Gastroesophageal sphincter (tissue), 4 donors: Measurements from ENCODE around the gene GPR22. TPM values are rescaled to one million over a fixed set of nuclear protein-coding genes. Genes with fewer than 3 reads are reported as not detected.

Source experiments
- ATAC-seq: fragments of 150-250 bp; one replicate; pipeline ENCODE4 v1.9.1; 2016; ENCODE audit warnings: mild to moderate bottlenecking, moderate library complexity
- H3K27ac ChIP-seq, 4 donors: fragments of 200-600 bp; sonication (generic) in 3 of 4; 1 replicate in 3 of 4; 2 replicates in 1 of 4; pipeline ENCODE4 v1.5.1; 2016 to 2019
- H3K27me3 ChIP-seq: fragments of 200-600 bp; sonication (generic); one replicate; pipeline ENCODE4 v1.5.1; 2019
- H3K36me3 ChIP-seq, 2 donors: fragments of 200-600 bp; sonication (generic); one replicate each; pipeline ENCODE4 v1.5.1; 2019; ENCODE audit warnings: control low read depth in 1 of 2
- H3K4me1 ChIP-seq, 3 donors: fragments of 200-600 bp; sonication (generic); 1 replicate in 2 of 3; 2 replicates in 1 of 3; pipeline ENCODE4 v1.5.1; 2016 to 2019; ENCODE audit warnings: control low read depth in 2 of 3
- H3K4me3 ChIP-seq, 2 donors: fragments of 200-600 bp; sonication (generic); one replicate each; pipeline ENCODE4 v1.5.1; 2019; ENCODE audit warnings: mild to moderate bottlenecking in 1 of 2, moderate library complexity in 1 of 2
- H3K9me3 ChIP-seq, 3 donors: fragments of 200-600 bp; sonication (generic); one replicate each; pipeline ENCODE4 v1.5.1; 2017 to 2019; ENCODE audit warnings: control low read depth in 2 of 3
- CTCF ChIP-seq, 4 experiments: fragments of 200-600 bp in 2 of 4; fragments of 450-650 bp in 2 of 4; sonication (generic) in 1 of 4; IDR thresholded peaks; one replicate each; pipeline ENCODE4 v1.5.1; 2017 to 2019; ENCODE audit warnings: antibody characterized with exemption in 4 of 4, mild to moderate bottlenecking in 2 of 4, moderate library complexity in 2 of 4
- EP300 ChIP-seq: sonication (generic); formaldehyde crosslinking; IDR thresholded peaks from one replicate; pipeline ENCODE4 v1.6.1; 2017; ENCODE audit warnings: antibody characterized with exemption, mild to moderate bottlenecking
- POLR2A ChIP-seq, 2 donors: fragments of 450-650 bp; IDR thresholded peaks; one replicate each; pipeline ENCODE4 v1.6.1; 2017; ENCODE audit warnings: antibody characterized with exemption in 2 of 2, mild to moderate bottlenecking in 2 of 2, moderate library complexity in 1 of 2
- POLR2AphosphoS5 ChIP-seq: sonication (generic); formaldehyde crosslinking; IDR thresholded peaks from one replicate; pipeline ENCODE4 v1.6.1; 2017; ENCODE audit warnings: antibody characterized with exemption
- WGBS, 2 donors: methylation state at CpG; one replicate each; pipeline ENCODE4 v1.1.5; 2018; ENCODE audit warnings: low coverage in 1 of 2; 5-methylcytosine and 5-hydroxymethylcytosine counted together
- total RNA-seq, 4 donors: library from RNA; depleted of rRNA; stranded (reverse); fragments of >200 nt; gene quantifications; one replicate each; pipeline ENCODE4 v1.1.0, GENCODE V29; 2016

The GPR22 gene
- total RNA-seq, 4 donors from 2014 or later = not detected

- H3K9me3 ChIP-seq = peaks cover 0 to 5% (median 0%) of the 10 kb centered on the region in 3 donors
- ATAC-seq = no peak
- no peaks in the 10 kb centered on the region for H3K27me3 ChIP-seq
- no peaks in the 10 kb centered on the region for H3K36me3 ChIP-seq
- 89 to 100% methylated on average over 1 of the region's 1 CpG for WGBS, 2 donors
- no peak overlapping the region for H3K27ac ChIP-seq
- H3K4me1 ChIP-seq = no peaks in the 10 kb centered on the region
- no peak overlapping the region for H3K4me3 ChIP-seq
- TF ChIP-seq POLR2A (IDR thresholded peaks at IDR 0.05) = no peak
- TF ChIP-seq CTCF (IDR thresholded peaks at IDR 0.05) = no peak
- no peak for TF ChIP-seq POLR2AphosphoS5
- no peak for TF ChIP-seq EP300
These were observed 34.1 kb upstream of the GPR22 start for GRCh38 chr7:107435749-107436148.

GRCh38 chr7:107439025-107439424, 30.8 kb upstream of the GPR22 start:
- Histone ChIP-seq H3K27ac (no peak overlapping the region), H3K4me3 (no peak overlapping the region), H3K36me3 (no peaks in the 10 kb centered on the region), H3K27me3 (no peaks in the 10 kb centered on the region), H3K9me3 (no peaks in the 10 kb centered on the region), H3K4me1 (no peaks in the 10 kb centered on the region)
- no peak for ATAC-seq
- TF ChIP-seq POLR2A (IDR thresholded peaks at IDR 0.05) (no peak), EP300 (no peak), POLR2AphosphoS5 (no peak), CTCF (IDR thresholded peaks at IDR 0.05) (no peak)
- WGBS, 2 donors = 90 to 97% methylated on average over 5 of the region's 5 CpGs

DNA sequence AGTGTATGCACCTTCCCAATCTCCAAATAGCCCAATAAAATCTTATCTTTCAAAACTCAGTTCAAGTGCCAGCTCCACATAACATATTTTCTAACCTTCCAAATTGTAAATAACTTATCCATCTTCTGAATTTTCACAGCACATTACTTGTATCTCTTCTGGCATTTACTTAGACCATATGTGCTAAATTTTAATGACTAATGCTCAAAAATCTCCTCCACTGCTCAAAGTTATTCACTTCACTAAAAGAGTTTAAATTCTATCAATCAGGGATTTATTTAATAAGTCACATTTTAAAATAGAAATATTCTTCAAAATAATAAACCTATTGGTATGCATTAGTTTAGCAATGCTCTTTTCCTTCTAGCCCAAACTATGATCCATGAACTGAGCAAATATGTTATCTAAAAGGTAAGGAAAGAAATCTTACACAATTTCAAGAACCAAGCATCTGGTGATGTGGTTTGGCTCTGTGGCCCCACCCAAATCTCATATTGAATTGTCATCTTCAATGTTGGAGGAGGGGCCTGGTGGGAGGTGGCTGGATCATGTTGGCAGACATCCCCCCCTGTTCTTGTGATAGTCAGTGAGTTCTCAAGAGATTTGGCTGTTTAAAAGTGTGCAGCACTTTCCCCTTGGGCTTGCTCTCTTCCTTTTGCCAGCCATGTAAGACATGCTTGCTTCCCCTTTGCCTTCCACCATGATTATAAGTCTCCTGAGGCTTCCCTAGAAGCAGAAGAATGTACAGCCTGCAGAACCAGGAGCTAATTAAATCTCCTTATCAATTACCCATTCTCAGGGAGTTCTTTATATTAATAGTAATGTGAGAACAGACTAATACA, 28.1 kb upstream of the GPR22 start:
- TF ChIP-seq CTCF (IDR thresholded peaks at IDR 0.05) (no peak), POLR2A (IDR thresholded peaks at IDR 0.05) (no peak), EP300 (no peak), POLR2AphosphoS5 (no peak)
- H3K9me3 ChIP-seq = no peaks in the 10 kb centered on the region

DNA sequence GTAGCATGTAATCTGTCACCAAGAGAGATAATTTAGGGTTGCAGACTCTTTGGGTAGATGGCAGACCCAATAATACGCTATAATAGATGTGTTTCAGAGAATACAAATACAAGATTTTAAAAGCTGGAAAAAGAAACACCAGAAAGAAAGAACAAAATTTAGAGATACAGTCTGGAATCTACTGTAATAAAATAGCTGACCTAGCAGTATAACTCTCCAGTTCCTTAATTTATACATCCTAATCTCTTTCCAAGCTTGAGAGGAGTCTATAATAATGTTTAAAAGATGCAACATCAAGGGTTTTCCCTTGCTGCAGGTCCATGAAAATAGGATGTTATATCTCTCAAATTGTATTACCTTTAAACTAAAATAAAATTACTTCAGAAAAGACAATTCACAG, 27.2 kb upstream of the GPR22 start:
- TF ChIP-seq CTCF (IDR thresholded peaks at IDR 0.05) = no peak
- no peak for TF ChIP-seq POLR2AphosphoS5
- TF ChIP-seq POLR2A (IDR thresholded peaks at IDR 0.05) = no peak
- TF ChIP-seq EP300 = no peak
- no peak overlapping the region for H3K27ac ChIP-seq
- H3K9me3 ChIP-seq = no peaks in the 10 kb centered on the region
- H3K36me3 ChIP-seq = no peaks in the 10 kb centered on the region
- H3K27me3 ChIP-seq = no peaks in the 10 kb centered on the region
- H3K4me1 ChIP-seq = no peaks in the 10 kb centered on the region
- whole genome bisulfite sequencing, 2 donors = 100% methylated on average over 1 of the region's 1 CpG
- ATAC-seq = no peak
- no peak overlapping the region for H3K4me3 ChIP-seq

More for the DNA sequence above, 28.1 kb upstream of the GPR22 start:
- no peak for ATAC-seq
- Histone ChIP-seq H3K27ac (no peak overlapping the region), H3K27me3 (no peaks in the 10 kb centered on the region), H3K4me1 (no peaks in the 10 kb centered on the region), H3K4me3 (no peak overlapping the region), H3K36me3 (no peaks in the 10 kb centered on the region)

DNA sequence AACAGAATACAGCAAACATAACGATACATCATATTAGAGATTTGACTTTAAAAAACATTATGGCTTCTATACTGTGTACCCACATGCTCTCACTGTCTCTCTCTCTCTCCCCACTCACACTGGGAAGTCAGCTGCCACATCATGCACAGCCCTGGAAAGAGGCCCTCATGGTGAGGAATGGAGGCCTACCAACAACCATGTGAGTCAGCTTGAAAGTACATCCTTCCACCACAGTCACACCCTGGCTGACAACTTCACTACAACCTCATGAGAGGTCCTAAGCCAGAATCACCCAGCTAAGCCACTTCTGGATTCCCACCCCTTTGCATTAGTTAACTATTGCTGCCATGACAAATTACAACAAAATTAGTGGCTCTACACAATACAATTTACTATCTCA, 23.3 kb upstream of the GPR22 start:
- H3K4me1 ChIP-seq = no peaks in the 10 kb centered on the region
- no peak overlapping the region for H3K4me3 ChIP-seq
- 89 to 90% methylated on average over 1 of the region's 1 CpG for WGBS, 2 donors
- peaks cover 0 to 10% of the 10 kb centered on the region in 2 donors for H3K36me3 ChIP-seq
- ATAC-seq = no peak
- TF ChIP-seq POLR2AphosphoS5 (no peak), EP300 (no peak), POLR2A (IDR thresholded peaks at IDR 0.05) (no peak), CTCF (IDR thresholded peaks at IDR 0.05) (no peak)
- H3K9me3 ChIP-seq = no peaks in the 10 kb centered on the region
- no peaks in the 10 kb centered on the region for H3K27me3 ChIP-seq
- no peak overlapping the region for H3K27ac ChIP-seq
